NCI-H187 treated with DMSO at 0.1 percent for 48 hours (cell line): ENCODE measurements around the gene C22orf31.
"Not testable (repeated sequence)": the region's sequence is repeated elsewhere in the genome, so short reads cannot be mapped to it uniquely, and the experiment has no call there.

ENCODE experiments used
- DNase-seq: peaks from one replicate; lab custom pipeline; 2025; lab: John Stamatoyannopoulos, UW

Gene C22orf31

DNA sequence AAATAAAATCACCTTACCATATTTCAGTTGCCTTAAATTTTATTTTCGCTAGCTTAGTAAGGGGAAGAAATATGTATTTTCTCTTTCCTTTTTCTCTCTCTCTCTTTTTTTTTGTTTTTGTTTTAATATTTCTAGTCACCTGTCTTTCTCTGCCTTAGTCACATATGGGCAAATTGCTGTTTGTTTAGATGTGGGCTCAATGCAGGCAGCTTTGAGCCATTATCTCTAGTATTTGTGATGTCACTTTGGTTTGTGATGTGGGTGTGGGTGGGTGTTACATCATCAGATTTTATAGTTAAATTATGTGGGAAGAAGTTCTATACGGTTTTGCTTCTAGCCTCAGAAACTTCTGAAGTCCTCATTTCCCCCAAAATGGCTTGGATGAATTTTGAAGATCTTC lies at the start of gene C22orf31:
C22orf31 (minus strand) TSS at position 59 of the 400 bp plus-strand sequence; CDS start at position 20, 39 bp downstream.
- DNase-seq = no peak

DNA sequence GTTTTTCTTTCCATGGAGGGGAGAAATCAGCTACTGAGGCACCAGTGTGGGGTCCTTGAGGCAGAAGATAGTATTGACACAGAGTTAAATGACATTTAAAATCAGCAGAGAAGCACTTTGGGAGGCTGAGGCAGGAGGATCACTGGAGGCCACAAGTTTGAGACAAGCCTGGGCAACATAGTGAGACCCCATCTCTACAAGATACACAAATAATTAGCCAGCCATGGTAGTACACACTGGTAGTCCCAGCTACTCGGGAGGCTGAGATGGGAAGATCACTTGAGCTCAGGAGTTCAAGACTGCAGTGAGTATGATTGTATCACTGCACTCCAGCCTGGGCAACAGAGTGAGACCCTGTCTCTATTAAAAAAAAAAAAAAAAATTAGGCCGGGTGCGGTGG lies 49.3 kb upstream of the C22orf31 start:
- no peak for DNase-seq

DNA sequence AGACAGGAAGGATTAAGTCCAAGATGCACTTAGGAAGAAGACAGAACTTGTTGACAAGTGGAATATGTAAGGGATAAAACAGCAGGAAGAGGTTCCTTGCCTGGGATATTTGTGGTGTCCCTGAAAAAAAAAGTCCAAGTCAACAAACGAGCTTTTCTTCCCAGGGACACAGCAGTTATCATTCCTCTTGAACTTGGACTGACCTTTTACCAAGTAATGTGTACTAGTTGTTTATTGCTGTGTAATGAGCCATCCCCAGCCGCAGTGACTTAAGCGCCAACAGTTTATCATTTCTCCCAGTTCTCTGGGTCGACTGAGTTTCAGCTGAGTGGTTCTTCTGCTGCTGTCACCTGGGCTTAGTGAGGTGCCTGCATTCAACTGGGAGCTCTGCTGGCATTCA lies 48.2 kb upstream of the C22orf31 start:
- no peak for DNase-seq

DNA sequence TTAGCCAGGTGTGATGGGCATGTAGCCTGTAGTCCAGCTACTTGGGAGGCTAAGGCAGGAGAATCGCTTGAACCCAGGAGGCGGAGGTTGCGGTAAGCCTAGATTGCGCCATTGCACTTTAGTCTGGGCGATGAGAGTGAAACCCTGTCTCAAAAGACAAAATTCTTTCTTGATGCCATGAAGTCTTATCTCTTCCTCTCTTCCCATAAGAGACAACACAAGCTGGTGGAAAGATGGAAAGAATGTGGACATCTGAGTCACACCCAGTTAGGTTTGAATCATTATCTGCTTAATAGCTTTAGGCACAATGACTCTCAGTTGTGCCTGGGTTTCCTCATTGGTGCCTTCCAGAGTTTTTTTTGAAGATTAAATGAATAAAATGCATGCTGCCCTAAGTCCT lies 46.5 kb upstream of the C22orf31 start:
- DNase-seq = no peak

DNA sequence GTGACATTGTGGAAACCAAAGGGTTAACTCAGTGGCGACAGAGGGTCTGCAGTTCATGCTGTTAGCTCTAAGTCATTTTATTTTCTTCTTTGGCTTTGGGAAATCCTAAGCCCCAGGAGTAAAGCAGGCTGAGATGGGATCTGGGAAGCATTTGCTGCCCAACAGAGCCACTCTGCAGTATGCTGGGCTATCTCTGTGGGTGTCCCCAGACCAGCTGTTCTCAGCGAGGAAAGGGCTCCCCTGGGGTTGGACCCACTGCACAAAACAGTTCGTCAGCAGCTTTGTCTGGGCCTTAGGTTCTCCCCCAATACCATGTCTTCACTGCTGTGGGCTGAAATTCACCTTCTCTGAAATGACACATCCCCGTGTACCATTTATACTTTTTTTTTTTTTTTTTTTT lies 45.2 kb upstream of the C22orf31 start:
- no peak for DNase-seq

DNA sequence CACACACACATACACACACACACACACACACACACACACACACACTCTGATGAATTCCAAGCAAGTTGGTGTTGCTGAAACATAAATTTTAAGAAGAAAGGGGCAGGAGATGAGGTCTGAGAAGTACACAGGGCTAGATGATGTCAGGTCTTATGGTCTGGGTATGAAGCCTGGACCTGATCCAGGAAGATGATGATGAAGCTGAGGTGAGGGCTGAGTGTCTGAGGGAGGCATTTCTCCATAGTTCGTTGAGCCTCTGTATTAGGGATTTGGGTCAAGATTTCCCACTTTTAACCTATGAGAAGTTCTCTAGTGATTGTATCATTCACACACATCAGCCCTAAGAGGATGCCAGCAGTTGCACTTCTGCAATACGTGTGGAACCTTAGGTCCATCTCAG lies 43.8 kb upstream of the C22orf31 start:
- no peak for DNase-seq

DNA sequence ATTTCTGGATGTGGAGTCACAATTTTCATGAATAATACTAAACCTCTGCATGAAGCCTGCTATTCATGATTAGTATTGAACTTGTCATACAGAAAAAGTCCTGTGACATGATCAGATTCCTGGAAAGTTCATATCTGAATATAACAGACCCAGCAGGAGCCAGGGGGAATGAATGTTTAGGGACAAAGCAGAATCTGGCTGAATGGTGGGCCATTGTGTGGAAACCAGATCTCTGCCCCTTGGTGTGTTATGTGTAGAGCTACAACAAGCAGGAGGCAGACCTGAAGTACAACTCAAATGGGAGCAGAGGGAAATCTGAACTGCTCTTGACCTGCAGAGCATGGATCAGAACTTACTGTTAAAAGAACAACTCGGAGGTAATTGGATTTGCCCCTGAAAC lies 41.5 kb upstream of the C22orf31 start:
- DNase-seq = no peak

DNA sequence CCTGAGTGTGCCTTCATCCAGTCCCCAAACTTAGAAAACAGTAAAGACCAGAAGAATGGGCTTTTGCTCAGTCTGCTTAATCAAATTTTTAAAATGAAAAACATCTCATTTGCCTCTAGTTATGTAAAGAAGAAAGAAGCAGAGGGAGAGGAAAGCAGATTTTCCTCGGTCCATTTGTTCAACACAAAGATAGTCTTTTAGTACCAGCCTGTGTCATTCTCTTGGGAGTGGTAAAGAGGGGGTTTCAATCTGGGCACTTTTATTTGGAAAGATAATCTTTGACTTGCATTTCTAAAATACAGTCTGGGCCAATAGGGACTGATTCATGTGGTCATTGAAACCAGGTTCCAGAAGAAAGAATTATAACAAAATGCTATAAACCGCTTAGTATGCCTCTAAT lies 40.7 kb upstream of the C22orf31 start:
- no peak for DNase-seq

DNA sequence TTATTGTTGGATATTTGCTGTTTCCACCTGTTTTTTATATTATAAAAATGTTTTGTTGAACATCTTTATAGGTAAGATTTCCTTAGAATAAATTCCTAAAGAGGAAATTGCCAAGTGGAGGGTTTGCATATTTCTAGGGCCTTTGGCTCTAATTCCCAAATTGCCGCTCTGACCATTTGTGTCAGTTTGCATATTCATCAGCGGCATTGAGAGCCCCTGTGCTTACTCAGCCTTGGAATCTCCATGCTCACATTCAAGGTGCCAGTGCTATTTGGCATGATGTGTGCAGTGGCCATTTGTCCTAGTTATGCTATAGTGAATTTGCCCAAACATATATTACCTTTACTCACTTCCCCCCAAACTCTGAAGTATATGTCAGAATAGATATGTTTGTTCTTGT lies 36.7 kb upstream of the C22orf31 start:
- no peak for DNase-seq

DNA sequence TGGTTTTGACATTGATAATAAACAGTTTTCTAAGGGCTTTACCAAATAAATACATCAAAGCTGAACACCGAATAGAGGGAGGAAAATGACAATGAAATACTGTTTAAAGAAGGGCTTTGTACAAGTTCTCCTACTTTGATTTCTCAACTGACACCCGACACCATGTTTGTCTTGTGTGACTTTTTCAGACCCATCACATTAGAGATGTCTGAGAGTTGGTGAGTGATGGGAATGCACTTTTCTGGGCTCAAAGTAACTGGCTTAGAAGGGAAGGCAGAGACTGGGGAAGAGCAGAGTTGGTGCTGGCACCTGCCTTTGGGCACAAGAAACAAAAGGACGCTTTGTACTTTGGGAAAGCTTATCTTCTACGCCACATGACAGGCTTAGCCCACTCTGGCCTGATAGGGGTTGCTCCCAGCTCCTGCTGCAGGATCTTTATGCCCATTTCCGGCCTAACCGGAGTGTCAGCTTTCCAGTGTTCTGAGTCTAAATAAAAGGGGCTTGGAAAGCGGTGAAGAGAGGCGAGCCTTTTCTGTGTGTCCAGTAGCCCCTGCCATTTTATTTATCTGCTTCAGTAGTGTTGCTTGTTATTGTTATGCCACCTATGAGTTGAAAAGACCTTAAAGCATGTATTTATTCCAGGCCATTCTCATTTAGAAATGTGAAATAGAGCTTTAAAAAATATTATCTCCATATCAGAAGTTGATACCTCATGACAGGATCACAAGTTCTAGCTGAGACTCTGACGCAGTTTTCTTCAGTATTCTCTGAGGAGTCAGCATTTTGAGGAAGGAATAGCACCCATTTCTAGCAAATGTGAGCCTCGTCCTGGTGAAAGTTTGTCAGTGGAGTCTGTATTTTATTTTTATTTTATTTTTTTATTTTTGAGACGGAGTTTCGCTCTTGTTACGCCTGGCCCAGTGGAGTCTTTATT lies 35.4 kb upstream of the C22orf31 start:
- DNase-seq = no peak

DNA sequence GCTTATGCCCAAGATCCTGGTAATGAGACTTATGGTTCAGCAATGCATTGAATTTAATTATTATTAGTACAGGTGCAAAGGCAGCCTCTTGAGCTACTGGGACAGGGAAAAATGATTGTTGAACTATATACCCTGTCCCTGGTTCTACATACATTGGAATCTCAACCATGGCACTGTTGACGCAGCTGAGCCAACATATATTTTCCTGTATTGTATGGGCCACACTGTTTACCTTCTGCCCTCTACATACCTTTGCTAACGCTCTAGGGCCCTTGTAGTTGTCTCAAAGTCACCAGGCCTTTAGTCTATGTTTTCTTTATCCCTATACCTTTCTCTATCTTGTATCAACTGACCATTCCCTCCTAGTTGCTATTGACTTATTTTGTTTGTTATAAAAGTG lies 33.8 kb upstream of the C22orf31 start:
- no peak for DNase-seq

DNA sequence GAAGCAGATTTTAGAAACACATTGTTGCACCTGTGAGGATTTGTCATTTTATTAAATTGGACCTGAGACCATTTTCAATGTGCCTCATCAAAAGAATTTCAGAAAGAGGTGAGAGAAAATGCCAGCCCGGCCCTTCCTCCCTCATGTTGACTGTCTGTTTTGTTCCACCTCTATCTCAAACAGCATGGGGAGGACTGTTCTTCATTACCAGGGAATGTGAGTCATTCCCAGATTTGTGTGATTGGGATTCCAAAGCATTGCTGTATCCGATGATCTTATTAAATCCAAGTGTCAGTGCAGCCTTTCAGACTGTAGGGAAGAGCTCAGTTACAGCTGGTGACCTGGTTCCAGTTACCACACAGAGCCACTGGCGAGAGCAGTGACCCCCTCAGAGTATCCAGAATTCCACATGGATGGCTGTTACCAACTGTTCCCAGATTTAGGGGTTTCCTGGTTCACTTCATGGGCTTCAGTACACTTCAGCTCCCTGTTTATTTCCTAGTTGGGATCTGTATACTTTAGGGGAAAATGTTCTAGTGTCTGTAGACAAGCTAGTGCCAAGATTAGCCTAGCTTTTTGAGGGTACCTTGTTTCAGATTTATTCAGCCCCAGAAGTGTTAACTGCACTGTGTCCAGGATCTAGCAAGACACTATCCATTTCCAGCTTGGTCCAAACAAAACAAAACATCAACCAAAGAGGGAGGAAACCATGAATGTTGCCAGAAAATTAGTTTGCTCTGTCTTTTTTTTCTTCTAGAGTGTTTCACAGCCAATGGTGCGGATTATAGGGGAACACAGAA lies 32.1 kb upstream of the C22orf31 start:
- no peak for DNase-seq

DNA sequence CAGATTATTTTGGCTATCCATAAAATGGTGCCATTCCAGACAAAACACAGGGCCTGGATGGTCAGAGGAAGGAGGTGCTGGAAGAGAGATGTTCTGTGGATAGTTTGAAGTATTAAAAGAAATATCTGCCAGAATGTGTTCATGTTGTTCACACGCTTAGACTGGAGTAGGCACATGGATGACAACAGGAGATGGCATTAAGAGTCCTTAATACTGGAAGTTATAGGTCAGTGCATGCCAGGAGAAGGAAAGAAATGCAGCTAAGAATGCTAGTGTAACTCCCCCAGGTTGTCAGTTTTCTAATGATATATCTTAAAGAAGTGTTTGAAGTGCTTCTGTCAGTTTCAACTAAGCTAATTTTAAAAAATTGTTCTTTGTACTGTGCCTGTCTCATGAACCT lies 31.4 kb upstream of the C22orf31 start:
- DNase-seq = no peak

DNA sequence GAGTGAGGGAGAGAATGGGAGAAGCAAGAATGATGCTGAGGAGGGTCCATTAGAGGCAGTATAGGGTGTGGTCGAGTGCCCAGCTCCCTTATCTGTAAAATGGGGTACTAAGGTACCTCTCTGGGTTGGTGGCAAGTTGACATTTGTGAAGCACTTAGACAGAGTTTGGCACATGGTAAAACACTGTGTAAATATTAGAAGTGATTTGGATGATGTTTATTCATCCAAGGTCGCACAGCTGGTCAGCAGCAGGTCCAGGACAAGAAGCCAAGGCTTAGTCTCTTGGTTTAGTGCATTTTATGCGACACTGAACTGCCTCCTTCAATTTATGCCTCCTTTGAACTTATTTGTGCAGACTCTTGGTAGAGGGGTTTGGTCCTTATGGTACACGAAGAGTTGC lies 30.6 kb upstream of the C22orf31 start:
- DNase-seq = no peak

DNA sequence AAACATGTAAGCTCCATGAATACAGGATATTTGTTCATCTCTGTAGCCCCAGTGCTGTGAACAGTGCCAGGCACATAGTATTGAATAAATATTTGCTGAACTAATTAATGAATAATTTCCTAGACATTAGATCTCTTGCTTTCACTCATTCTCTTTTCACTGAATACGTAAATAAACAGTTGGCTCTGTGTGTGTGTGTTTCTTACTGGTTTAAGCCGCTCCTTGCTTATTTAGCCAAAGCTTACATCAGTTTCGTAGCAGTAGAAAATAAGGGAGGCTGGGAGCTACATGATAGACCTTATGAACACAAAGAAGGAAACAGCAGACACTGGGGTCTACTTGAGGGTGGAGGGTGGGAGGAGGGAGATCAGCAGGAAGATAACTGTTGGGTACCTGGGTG lies 28.4 kb upstream of the C22orf31 start:
- no peak for DNase-seq

DNA sequence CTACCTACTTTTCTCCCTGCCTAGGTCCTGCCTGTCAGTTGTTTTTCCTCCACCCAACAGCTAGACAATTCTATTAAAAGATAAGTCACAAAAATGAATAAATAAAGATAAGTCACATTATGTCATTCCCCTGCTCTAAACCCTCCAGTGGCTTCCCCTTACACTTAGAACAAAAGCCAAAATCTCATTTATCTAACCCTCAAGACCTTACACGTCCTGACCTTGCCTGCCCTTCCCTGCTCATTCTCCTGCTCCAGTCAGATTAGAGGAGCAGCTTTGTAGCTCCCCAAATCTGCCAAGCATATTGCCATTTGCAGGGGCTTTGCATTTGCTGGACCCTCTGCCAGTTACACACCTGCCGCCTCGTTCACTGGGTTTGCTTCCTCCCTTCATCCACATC lies 27.9 kb upstream of the C22orf31 start:
- DNase-seq = no peak

DNA sequence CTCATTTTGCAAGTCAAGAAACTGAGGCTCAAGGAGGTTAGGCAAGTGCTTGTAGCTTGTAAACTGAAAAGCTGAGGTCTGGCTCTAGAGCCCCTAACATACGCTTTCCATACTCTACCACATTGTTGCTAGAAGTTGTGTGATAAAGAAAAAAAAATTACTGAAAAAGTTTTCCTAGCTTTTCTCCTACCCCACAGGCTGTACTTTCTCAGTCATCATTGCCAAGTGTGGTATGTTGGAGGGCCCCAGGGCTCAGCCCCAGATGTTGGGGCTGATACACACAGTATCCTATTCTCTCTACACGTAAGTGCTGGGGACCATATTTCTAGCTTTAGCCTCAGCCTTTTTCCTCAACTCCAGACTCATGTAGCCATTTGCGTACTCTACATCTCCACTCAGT lies 27.2 kb upstream of the C22orf31 start:
- no peak for DNase-seq

DNA sequence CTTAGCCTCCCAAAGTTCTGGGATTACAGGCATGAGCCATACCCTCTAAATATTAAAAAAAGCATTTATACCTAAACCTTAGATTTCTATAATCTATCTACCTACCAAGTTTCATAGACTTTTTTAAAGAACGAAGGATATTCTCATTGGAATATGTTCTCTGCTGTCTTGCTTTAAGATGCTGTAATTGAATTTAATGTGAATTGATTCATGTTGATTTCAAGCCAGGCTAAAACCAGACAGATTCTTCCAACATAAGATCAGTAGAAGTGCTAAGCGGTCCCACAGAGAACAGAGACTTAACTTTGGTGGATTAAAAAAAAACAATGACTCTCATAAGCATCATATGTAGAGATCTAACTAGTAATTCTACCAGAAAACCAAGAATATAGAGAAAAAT lies 25.4 kb upstream of the C22orf31 start:
- DNase-seq = no peak

DNA sequence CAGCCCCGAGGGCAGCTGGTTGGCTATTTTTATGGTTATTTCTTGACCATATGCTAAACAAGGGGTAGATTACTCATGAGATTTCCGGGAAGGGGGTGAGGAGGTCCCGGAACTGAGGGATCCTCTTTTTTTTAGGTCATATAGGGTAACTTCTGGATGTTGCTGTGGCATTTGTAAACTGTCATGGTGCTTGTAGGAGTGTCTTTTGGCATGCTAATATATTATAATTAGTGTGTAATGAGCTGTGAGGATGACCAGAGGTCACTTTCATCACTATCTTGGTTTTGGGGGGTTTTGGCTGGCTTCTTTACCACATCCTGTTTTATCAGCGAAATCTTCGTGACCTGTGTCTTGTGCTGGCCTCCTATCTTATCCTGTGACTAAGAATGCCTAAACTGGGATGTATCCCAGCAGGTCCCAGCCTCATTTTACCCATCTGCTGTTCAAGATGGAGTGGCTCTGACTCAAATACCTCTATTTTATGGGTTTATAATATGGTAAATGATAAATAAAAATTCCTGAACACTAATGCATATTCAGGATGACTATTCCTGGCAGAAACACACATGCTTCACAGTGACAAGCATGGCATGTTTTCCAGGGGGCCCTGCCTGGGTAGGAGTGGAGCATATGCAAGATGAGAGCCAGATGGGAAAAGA lies 22.4 kb upstream of the C22orf31 start:
- DNase-seq = no peak

DNA sequence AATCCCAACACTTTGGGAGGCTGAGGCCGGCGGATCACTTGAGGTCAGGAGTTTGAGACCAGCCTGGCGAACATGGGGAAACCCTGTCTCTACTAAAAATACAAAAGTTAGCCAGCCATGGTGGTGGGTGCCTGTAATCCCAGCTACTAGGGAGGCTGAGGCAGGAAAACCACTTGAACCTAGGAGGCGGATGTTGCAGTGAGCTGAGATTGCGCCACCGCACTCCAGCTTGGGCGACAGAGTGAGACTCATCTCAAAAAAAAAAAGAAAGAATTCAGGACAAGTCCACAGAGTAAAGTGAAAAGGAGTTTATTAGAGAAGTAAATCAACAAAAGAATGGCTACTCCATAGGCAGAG lies 21.9 kb upstream of the C22orf31 start:
- not testable (repeated sequence) for DNase-seq

DNA sequence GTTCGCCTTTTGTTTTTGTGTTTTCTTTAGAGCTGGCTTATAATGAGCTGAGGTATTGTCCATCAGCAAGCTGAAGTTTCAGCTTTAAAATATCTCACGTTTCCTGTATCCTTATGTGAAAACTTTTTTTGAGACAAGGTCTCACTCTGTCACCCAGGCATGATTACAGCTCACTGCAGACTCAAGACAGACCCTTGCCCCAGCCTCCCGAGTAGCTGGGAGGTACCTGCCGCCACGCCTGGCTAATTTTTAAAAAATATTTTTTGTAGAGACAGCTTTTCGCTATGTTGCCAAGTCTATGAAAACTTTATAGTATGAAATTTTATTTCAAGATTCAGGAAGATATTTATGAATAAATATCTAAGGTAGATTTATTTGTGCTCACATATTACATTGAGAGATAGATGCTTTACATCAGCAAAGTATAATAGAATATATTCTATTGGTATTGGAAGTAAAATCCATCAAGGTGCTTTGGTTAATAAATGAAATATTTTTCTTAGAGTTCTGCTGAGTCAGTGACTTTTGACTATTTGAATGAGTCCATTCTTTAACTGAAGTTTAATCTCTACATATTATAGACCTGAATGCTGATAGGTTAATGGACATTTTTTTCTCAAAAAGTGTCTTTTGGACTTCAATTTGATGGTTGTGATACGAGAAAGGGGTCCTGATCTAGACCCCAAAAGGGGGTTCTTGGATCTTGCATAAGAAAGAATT lies 21.4 kb upstream of the C22orf31 start:
- DNase-seq = no peak
